Measurements from ENCODE around the gene CYP8B1. TPM values are rescaled to one million over a fixed set of nuclear protein-coding genes. Genes with fewer than 3 reads are reported as not detected.

Gene CYP8B1
- total RNA-seq, 1 donor from 2014 or later = not detected

GRCh38 chr3:42867138-42867537 lies 8.5 kb downstream of the CYP8B1 start:
- TF ChIP-seq, protein P1, sequence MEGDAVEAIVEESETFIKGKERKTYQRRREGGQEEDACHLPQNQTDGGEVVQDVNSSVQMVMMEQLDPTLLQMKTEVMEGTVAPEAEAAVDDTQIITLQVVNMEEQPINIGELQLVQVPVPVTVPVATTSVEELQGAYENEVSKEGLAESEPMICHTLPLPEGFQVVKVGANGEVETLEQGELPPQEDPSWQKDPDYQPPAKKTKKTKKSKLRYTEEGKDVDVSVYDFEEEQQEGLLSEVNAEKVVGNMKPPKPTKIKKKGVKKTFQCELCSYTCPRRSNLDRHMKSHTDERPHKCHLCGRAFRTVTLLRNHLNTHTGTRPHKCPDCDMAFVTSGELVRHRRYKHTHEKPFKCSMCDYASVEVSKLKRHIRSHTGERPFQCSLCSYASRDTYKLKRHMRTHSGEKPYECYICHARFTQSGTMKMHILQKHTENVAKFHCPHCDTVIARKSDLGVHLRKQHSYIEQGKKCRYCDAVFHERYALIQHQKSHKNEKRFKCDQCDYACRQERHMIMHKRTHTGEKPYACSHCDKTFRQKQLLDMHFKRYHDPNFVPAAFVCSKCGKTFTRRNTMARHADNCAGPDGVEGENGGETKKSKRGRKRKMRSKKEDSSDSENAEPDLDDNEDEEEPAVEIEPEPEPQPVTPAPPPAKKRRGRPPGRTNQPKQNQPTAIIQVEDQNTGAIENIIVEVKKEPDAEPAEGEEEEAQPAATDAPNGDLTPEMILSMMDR (IDR thresholded peaks at IDR 0.05; ENCODE audit: insufficient read depth, low read length, poor library complexity, severe bottlenecking) = no peak

GRCh38 chr3:42865256-42865655 lies 10.4 kb downstream of the CYP8B1 start:
- TF ChIP-seq, protein P1 (IDR thresholded peaks at IDR 0.05; ENCODE audit: insufficient read depth, low read length, poor library complexity, severe bottlenecking) = no peak
- Histone ChIP-seq H3K4me3 (ENCODE audit: low read depth, low read length) (no peak overlapping the region), H3K27me3 (ENCODE audit: control insufficient read depth, insufficient read depth, low read length) (peaks cover 1% of the 10 kb centered on the region)

More at GRCh38 chr3:42867138-42867537, 8.5 kb downstream of the CYP8B1 start:
- Histone ChIP-seq H3K4me3 (ENCODE audit: low read depth, low read length) (no peak overlapping the region), H3K36me3 (ENCODE audit: control insufficient read depth, insufficient read depth, low read length) (no peaks in the 10 kb centered on the region), H3K27me3 (ENCODE audit: control insufficient read depth, insufficient read depth, low read length) (peaks cover 4% of the 10 kb centered on the region)
- no peak for DNase-seq (ENCODE audit: low read depth)

GRCh38 chr3:42864321-42864950 lies 11.2 kb downstream of the CYP8B1 start:
- no peak for DNase-seq (ENCODE audit: low read depth)
- TF ChIP-seq, protein P1 (IDR thresholded peaks at IDR 0.05; ENCODE audit: insufficient read depth, low read length, poor library complexity, severe bottlenecking) = no peak
- Histone ChIP-seq H3K36me3 (ENCODE audit: control insufficient read depth, insufficient read depth, low read length) (no peaks in the 10 kb centered on the region), H3K4me3 (ENCODE audit: low read depth, low read length) (no peak overlapping the region), H3K27me3 (ENCODE audit: control insufficient read depth, insufficient read depth, low read length) (no peaks in the 10 kb centered on the region)

More at GRCh38 chr3:42865256-42865655, 10.4 kb downstream of the CYP8B1 start:
- DNase-seq (ENCODE audit: low read depth) = no peak
- no peaks in the 10 kb centered on the region for H3K36me3 ChIP-seq (ENCODE audit: control insufficient read depth, insufficient read depth, low read length)

DNA sequence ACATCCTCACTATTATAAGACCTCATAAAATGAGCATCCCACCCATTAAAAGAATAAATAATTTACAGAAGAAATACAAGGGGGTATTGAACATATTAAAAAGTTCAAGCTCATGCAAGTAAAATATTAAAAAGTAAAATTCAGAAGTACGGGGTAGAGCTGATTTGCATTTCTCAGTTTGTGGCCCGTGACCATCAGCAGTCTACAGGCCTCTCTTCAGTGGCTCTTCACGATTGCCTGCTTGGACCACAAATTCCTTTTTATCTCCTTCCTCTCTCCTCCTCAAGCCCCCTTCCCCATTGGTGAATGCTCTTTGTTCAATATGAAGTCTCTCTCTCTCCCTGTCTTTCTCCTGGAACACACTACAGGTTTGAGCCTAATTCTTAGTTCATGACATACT lies 19.1 kb downstream of the CYP8B1 start:
- Histone ChIP-seq H3K4me3 (ENCODE audit: low read depth, low read length) (no peak overlapping the region), H3K27me3 (ENCODE audit: control insufficient read depth, insufficient read depth, low read length) (peaks cover 2% of the 10 kb centered on the region), H3K36me3 (ENCODE audit: control insufficient read depth, insufficient read depth, low read length) (no peaks in the 10 kb centered on the region)
- TF ChIP-seq, protein P1 (IDR thresholded peaks at IDR 0.05; ENCODE audit: insufficient read depth, low read length, poor library complexity, severe bottlenecking) = no peak
- no peak for DNase-seq (ENCODE audit: low read depth)

- peaks cover 2% of the 10 kb centered on the region for H3K27me3 ChIP-seq (ENCODE audit: control insufficient read depth, insufficient read depth, low read length)
- TF ChIP-seq, protein P1 (IDR thresholded peaks at IDR 0.05; ENCODE audit: insufficient read depth, low read length, poor library complexity, severe bottlenecking) = no peak
- DNase-seq (ENCODE audit: low read depth) = no peak
Measured at GRCh38 chr3:42855547-42856380, 19.9 kb downstream of the CYP8B1 start.

More at GRCh38 chr3:42855547-42856380, 19.9 kb downstream of the CYP8B1 start:
- H3K4me3 ChIP-seq (ENCODE audit: low read depth, low read length) = no peak overlapping the region
- H3K36me3 ChIP-seq (ENCODE audit: control insufficient read depth, insufficient read depth, low read length) = no peaks in the 10 kb centered on the region

Measured in kidney epithelial cell (primary cell).